SK-N-SH treated with all-trans-retinoic acid at 6 μM for 48 hours (cell line): ENCODE results near the gene HLCS.

Experiments
- ARNTL ChIP-seq: fragments of 450-650 bp; formaldehyde crosslinking; IDR thresholded peaks from 2 replicates; pipeline ENCODE4 v1.5.0; 2020; ENCODE audit warnings: low read depth, mild to moderate bottlenecking, moderate library complexity, borderline replicate concordance
- CSDC2 ChIP-seq: fragments of 250-450 bp; sonication (Bioruptor Pico); IDR thresholded peaks from 2 replicates; pipeline ENCODE4 v1.5.0; 2020; ENCODE audit warnings: mild to moderate bottlenecking, moderate library complexity
- ESRRG ChIP-seq: fragments of 250-450 bp; sonication (Bioruptor Pico); IDR thresholded peaks from 2 replicates; pipeline ENCODE4 v1.6.1; 2021; ENCODE audit warnings: mild to moderate bottlenecking
- GLIS3 ChIP-seq: fragments of 250-450 bp; sonication (Bioruptor Pico); IDR thresholded peaks from 2 replicates; pipeline ENCODE4 v1.5.0; 2020; ENCODE audit warnings: mild to moderate bottlenecking, moderate library complexity
- ISL1 ChIP-seq: fragments of 250-450 bp; sonication (Bioruptor Pico); IDR thresholded peaks from 2 replicates; pipeline ENCODE4 v2.1.2; 2022; ENCODE audit warnings: mild to moderate bottlenecking, moderate library complexity
- PPARA ChIP-seq: fragments of 250-450 bp; sonication (Bioruptor Pico); IDR thresholded peaks from 2 replicates; pipeline ENCODE4 v1.5.0; 2020; ENCODE audit warnings: mild to moderate bottlenecking, borderline replicate concordance
- TCF4 ChIP-seq: fragments of 250-450 bp; sonication (Bioruptor Pico); IDR thresholded peaks from 2 replicates; pipeline ENCODE4 v1.8.0; 2021; ENCODE audit warnings: mild to moderate bottlenecking, moderate library complexity, borderline replicate concordance
- TOX ChIP-seq: fragments of 250-450 bp; sonication (Bioruptor Pico); IDR thresholded peaks from 2 replicates; pipeline ENCODE4 v1.8.0; 2021; ENCODE audit warnings: mild to moderate bottlenecking, moderate library complexity, borderline replicate concordance
- ZFP30 ChIP-seq: fragments of 450-650 bp; formaldehyde crosslinking; IDR thresholded peaks from 2 replicates; pipeline ENCODE4 v1.5.0; 2022; ENCODE audit warnings: mild to moderate bottlenecking, moderate library complexity
- TF ChIP-seq, protein P1 (sequence below): fragments of 250-450 bp; sonication (Bioruptor Pico); IDR thresholded peaks from 2 replicates; pipeline ENCODE4 v1.5.1; 2021; ENCODE audit warnings: mild to moderate bottlenecking, moderate library complexity
- TF ChIP-seq, protein P2 (sequence below): fragments of 250-450 bp; sonication (Bioruptor Pico); IDR thresholded peaks from 2 replicates; pipeline ENCODE4 v1.5.1; 2020; ENCODE audit warnings: low read depth, mild to moderate bottlenecking, moderate library complexity
- TF ChIP-seq, protein P3 (sequence below): fragments of 250-450 bp; sonication (Bioruptor Pico); IDR thresholded peaks from 2 replicates; pipeline ENCODE4 v1.8.0; 2020; ENCODE audit warnings: mild to moderate bottlenecking, moderate library complexity, borderline replicate concordance

DNA sequence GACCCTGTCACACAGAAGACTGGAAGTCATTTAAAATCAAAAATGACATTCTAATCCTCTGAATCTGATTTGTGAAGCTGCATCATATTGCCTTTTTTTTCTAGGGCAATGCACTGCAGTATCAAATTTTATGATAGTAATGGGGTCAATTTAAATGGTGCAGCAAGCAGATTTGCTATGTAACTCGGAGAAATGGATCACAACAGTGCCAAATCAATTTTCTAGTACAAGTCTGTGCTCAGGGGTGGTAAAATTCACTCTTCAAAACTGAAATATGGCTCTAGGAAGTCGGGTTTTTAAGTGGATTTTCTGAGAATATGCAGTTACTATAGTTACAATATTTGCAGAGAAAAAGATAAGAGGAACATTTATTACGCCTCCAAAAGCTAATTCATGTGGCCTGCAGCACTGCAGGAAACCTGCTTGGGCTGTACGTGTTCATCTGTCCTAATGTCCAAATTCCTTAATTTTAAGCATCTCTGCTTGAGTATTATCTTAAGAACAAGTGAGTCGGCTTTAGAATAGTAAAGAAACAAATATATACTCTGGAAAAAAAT lies 31.5 kb downstream of the HLCS start:
- no peak for TF ChIP-seq PPARA (CRISPR knock-in tag)
- TF ChIP-seq, protein P1, sequence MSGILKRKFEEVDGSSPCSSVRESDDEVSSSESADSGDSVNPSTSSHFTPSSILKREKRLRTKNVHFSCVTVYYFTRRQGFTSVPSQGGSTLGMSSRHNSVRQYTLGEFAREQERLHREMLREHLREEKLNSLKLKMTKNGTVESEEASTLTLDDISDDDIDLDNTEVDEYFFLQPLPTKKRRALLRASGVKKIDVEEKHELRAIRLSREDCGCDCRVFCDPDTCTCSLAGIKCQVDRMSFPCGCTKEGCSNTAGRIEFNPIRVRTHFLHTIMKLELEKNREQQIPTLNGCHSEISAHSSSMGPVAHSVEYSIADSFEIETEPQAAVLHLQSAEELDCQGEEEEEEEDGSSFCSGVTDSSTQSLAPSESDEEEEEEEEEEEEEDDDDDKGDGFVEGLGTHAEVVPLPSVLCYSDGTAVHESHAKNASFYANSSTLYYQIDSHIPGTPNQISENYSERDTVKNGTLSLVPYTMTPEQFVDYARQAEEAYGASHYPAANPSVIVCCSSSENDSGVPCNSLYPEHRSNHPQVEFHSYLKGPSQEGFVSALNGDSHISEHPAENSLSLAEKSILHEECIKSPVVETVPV: no peak
- no peak for TF ChIP-seq ISL1
- TF ChIP-seq CSDC2 (CRISPR knock-in tag): no peak
- TF ChIP-seq, protein P2, sequence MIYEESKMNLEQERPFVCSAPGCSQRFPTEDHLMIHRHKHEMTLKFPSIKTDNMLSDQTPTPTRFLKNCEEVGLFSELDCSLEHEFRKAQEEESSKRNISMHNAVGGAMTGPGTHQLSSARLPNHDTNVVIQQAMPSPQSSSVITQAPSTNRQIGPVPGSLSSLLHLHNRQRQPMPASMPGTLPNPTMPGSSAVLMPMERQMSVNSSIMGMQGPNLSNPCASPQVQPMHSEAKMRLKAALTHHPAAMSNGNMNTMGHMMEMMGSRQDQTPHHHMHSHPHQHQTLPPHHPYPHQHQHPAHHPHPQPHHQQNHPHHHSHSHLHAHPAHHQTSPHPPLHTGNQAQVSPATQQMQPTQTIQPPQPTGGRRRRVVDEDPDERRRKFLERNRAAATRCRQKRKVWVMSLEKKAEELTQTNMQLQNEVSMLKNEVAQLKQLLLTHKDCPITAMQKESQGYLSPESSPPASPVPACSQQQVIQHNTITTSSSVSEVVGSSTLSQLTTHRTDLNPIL (CRISPR knock-in tag): no peak
- no peak for TF ChIP-seq ESRRG (CRISPR knock-in tag)
- TF ChIP-seq TOX (CRISPR knock-in tag): no peak
- no peak for TF ChIP-seq ZFP30 (CRISPR knock-in tag)
- TF ChIP-seq ARNTL: no peak
- TF ChIP-seq GLIS3 (CRISPR knock-in tag): no peak
- TF ChIP-seq, protein P3, sequence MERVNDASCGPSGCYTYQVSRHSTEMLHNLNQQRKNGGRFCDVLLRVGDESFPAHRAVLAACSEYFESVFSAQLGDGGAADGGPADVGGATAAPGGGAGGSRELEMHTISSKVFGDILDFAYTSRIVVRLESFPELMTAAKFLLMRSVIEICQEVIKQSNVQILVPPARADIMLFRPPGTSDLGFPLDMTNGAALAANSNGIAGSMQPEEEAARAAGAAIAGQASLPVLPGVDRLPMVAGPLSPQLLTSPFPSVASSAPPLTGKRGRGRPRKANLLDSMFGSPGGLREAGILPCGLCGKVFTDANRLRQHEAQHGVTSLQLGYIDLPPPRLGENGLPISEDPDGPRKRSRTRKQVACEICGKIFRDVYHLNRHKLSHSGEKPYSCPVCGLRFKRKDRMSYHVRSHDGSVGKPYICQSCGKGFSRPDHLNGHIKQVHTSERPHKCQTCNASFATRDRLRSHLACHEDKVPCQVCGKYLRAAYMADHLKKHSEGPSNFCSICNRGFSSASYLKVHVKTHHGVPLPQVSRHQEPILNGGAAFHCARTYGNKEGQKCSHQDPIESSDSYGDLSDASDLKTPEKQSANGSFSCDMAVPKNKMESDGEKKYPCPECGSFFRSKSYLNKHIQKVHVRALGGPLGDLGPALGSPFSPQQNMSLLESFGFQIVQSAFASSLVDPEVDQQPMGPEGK: no peak
- no peak for TF ChIP-seq TCF4
